Measurements from ENCODE around the gene TMEM108.

TMEM108 gene

DNA sequence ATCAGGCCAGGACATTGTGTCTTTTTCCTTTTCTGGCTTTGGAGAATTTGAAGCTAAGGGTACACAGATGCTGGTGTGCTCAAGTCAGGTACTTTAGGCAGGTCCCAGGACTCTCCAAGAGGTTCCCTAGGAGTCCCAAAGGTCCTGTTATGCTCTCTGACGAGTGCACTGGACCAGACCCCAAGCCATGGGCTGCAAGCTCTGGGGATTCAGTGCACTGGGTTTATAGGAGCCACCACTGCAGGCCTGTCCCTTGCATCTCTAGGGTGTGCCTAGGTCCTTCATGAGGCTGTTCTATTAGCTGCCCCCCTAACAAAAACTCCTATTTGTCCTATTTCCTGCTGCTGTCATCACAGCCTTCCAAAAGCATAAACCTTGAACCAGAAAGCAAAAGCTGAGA, 329.8 kb downstream of the TMEM108 start:
- DNase-seq = no peak

DNA sequence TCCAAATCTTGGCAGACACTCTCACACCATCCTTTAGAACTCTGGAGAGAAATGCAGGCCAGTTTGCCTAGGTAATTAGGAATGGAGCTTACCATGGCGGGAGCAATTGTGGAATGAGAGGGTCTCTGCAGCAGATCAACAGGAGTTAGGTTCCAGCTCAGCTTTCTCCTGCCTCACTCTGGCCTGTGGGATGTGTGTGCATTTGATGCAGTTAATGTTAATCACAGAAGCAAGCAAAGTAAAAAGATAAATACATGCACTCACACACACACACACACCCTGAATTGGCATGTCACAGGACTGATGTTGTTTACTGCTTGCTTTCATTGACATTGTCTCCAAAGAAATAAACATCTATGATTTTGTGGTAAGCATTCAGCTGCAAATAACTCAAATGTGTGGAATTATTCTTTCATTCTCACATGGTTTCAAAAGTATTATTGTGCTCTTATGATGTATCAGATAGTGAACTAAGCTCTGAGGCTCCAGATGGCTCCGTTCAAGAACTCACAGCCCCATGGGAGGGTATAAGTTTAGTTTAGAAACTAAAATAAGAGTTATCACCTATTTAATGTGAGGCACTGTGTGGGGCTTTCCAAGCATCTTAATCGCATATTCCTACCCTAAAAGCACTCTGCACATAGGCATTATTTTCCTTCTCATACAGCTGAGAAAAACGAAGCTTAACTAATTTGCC, 330.3 kb downstream of the TMEM108 start:
- DNase-seq = no peak

- DNase-seq = no peak
Measured at GRCh38 chr3:133369068-133369440, 330.9 kb downstream of the TMEM108 start.

DNA sequence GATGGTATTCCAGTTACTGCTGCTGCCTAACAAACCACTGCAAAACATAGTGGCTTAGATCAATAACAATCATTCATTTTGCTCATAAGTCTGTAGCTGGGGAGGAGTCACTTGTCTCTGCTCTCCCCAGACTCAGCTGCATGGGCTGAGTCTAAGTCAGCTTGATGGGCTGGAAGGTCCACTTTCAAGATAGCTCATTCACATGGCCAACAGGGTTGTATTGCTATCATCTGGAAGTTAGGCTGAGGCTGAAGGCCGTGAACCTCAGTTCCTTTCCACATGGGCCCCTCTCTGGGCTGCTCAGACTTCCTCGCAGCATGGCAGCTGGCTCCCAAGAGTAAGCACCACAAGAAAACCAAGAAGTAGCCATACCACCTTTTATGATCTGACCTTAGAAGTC, 333.0 kb downstream of the TMEM108 start:
- no peak for DNase-seq

DNA sequence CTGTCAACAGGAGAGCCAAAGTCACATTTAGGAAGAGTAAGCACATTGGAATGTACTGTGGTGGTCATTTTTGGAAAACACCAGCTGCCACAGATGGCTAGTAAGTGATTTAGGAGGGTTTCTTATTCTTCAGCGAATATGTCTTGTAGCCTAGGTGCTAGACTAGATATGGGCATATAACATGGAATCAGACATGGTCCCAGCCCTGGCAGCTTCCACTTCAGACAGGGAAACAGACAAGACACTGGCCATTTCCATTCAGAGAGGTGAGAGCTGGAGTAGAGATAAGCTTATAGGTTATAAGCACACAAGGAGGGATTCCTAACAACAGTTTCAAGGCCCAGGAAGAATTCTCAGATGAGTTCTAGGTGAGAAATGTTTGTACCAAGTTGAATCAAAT, 333.5 kb downstream of the TMEM108 start:
- no peak for DNase-seq

DNA sequence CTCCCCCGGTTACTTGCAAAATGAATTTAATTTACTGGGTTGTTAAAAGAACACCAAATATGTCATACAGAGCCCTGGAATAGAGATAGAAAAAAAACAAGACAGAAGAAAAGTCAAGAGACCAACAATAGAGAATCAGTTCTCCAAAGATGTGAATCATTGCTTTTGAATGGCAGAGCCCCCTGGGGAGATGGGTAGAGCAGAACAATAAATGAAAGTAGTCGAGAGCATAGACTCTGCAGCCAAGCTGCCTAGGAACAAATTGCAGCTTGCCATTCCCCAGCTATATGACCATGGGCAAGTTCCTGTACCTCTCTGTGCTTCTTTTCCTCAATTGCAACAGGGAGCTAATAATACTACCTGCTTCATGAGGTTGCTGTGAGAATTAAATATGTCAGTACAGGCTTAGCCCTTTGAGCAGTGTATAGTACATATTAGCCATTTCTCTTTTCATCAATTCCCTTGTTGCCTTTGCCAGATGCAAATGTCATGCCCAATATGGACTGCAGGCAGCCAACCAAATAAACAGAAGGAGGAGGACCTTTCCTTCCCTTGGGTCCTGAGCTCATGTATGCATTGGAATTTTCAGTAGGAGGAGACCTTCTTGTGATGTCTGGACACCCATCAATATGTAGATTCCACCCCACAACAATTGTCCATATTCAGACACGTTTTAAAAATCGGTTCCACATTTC, 336.7 kb downstream of the TMEM108 start:
- peak; percentile 3 for DNase-seq

DNA sequence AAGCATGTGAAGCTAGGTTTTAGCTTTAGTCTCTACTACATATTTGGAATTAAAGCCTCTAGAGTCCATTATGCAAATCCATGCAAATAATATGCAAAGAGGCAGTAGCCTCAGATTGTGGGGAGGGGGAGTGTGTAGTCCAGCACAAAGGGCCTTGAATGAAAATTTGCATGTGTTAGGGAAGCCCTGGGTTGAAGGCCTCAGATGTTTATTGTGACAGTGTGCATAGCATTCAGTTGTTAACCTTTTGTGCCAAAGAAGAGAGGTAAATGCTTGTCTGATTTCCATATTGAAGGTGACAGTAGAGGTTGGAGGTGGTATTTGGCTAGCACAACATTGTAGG, 337.2 kb downstream of the TMEM108 start:
- DNase-seq = no peak

GRCh38 chr3:133376810-133377209, 338.6 kb downstream of the TMEM108 start:
- peak; percentile 4 for DNase-seq

GRCh38 chr3:133377396-133377795, 339.2 kb downstream of the TMEM108 start:
- peak; percentile 48 for DNase-seq

GRCh38 chr3:133379926-133380325, 341.7 kb downstream of the TMEM108 start:
- no peak for DNase-seq

DNA sequence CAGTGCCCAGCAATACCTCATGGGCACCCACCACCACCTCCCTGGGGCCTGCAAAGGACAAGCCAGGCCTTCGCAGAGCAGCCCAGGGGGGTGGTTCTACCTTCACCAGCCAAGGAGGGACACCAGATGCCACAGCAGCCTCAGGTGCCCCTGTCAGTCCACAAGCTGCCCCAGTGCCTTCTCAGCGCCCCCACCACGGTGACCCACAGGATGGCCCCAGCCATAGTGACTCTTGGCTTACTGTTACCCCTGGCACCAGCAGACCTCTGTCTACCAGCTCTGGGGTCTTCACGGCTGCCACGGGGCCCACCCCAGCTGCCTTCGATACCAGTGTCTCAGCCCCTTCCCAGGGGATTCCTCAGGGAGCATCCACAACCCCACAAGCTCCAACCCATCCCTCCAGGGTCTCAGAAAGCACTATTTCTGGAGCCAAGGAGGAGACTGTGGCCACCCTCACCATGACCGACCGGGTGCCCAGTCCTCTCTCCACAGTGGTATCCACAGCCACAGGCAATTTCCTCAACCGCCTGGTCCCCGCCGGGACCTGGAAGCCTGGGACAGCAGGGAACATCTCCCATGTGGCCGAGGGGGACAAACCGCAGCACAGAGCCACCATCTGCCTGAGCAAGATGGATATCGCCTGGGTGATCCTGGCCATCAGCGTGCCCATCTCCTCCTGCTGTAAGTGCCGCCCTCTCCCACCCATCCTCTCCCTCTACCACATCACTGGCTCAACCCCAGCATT, 342.5 kb downstream of the TMEM108 start:
- DNase-seq = no peak

- no peak for DNase-seq
Measured at GRCh38 chr3:133381346-133382109, 343.3 kb downstream of the TMEM108 start.

GRCh38 chr3:133383175-133383574, 345.0 kb downstream of the TMEM108 start:
- no peak for DNase-seq

- DNase-seq = no peak
Measured at GRCh38 chr3:133383741-133384140, 345.6 kb downstream of the TMEM108 start.

- peak; percentile 50 for DNase-seq
Measured at GRCh38 chr3:133384331-133385027, 346.3 kb downstream of the TMEM108 start.

DNA sequence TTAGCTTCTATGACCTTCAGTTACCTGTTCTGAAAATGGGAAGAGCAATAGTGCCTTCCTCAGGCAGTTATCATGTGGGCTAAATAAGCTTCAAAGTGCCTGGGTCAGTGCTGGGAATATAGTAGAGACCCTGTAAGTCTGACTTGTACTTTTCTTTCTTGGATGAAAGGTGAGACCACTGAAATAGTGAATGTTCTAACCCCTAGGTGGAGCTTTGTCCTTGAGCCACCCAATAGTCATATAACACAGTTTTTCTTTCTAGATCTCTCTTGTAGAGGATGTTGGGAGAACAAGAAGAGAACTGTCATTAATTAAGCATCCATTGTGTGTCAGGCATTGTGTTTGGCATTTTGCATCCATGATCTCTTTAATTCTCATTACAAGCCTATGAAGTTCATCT, 348.7 kb downstream of the TMEM108 start:
- DNase-seq = no peak

DNA sequence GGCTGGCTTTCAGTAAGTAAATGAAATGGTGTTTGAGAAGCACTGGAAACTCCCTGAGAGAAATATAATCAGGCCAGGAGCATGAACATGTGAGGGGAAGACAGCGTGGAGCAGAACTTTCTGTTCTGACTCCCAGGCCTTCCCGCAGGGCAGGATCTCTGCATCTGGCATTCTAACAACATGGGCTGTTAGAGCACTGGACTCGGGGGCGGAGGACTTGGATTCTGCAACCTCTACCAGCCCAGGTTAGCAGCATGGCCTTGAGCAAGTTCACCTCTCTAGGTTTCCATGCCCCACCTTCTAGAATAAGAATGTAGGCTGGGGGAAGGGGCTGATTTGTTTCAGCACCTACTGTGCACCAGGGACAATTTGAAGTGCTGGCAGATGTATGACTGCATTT, 349.1 kb downstream of the TMEM108 start:
- no peak for DNase-seq

DNA sequence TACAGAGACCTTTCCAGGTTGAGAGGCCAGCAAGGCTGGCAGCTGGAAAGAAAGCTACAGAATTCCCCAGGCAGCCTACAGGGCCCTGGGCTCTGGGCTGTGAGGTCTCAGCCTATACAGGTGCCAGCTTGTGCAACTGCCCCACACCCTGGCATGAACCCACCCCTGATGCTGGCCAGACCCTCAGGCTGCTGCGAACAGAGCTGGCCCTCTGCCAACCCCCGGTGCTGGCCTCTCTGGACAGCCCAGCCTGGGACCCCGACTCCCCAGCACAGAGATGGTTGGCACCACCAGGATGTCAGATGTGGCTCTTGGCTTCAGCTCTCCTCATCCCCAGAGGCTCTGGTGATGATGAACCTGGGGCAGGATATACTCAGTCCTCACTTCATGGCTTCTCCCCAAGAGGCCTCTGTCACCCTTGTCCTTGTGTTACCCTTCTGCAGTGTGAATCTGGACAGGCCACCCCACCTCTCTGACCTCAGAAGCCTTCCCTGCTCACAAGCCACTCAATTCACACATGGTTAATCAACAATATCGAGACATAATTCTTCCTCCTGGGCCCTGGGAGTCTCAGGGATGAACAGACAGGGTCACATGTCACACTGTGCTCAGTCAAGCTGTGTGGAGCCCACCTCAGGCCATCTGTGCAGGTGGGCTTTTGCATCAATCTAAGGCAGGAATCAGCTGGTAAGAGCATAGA, 350.7 kb downstream of the TMEM108 start:
- DNase-seq = no peak

GRCh38 chr3:133390715-133391114, 352.5 kb downstream of the TMEM108 start:
- DNase-seq = no peak

- no peak for DNase-seq
Measured at GRCh38 chr3:133393204-133393603, 355.0 kb downstream of the TMEM108 start.

DNA sequence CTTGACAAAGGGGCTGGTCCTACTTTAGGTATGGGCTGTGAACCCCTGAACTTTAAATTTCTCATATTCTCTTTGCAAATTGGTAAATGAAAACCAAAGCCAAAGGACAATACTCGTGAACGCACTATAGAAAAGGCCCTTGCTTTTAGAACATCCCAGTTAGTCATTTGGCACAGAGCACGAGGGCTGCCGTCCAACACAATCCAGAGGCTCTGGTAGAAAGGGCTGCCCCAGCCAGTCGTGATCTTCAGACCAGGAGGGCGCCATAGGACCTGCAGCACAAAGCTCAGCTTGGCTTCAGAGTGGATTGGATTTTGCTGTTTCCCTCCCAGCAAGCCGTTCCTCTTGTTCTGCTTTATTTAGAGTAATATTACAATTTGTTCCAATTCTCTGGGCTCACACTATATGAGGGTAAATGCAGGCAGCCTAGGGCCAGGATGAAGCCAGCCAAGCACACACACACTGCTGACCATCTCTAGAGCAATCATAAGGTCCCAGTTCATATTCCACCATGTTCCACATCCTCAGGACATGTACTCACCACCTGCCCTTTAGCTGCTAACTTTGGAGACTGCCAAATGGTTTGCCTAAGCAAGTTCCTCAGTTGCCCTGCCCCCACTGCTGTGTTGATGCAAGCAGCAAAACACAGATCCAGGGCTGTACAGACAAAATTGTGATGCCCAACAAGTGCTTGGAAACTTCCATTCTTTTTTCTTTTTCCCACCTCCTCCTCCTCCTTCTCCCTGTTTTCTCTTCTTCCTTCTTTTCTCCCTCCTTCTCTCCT, 355.7 kb downstream of the TMEM108 start:
- no peak for DNase-seq
